MCF 10A (cell line): Measurements from ENCODE around the gene PHF21A. TPM values are rescaled to one million over a fixed set of nuclear protein-coding genes. Genes with fewer than 3 reads are reported as not detected.

ENCODE experiments used
- BruUV-seq: library from RNA; stranded (reverse); fragments of 400-500 nt; replicated peaks from 2 replicates; lab custom pipeline; 2021; lab: Mats Ljungman, UMichigan
- CTCF ChIA-PET: fragments of 300-600 bp; sonication (Branson Sonifier 250); formaldehyde crosslinking; extraction: SDS; loops from one replicate; lab custom pipeline; 2021; ENCODE audit warnings: antibody characterized with exemption, inconsistent platforms; lab: Yijun Ruan, JAX
- POLR2A ChIA-PET: fragments of 300-600, 350-650 bp; sonication (Branson Sonifier 250); formaldehyde crosslinking; extraction: SDS; loops from one replicate; lab custom pipeline; 2020; ENCODE audit warnings: antibody characterized with exemption, inconsistent platforms; lab: Yijun Ruan, JAX
- DNase-seq: peaks from one replicate; pipeline ENCODE4 v3.0.0-alpha.2; 2018; ENCODE audit not compliant: unreplicated experiment
- H3K27ac Mint-ChIP-seq: one replicate; pipeline ENCODE4 v1.8.0; 2022; ENCODE audit warnings: mild to moderate bottlenecking, low read depth, mixed read lengths; ENCODE audit not compliant: unreplicated experiment
- H3K27me3 Mint-ChIP-seq: one replicate; pipeline ENCODE4 v1.8.0; 2022; ENCODE audit warnings: mixed read lengths; ENCODE audit not compliant: insufficient read depth, unreplicated experiment
- H3K36me3 Mint-ChIP-seq: one replicate; pipeline ENCODE4 v1.8.0; 2022; ENCODE audit warnings: mild to moderate bottlenecking, moderate library complexity, mixed read lengths; ENCODE audit not compliant: insufficient read depth, unreplicated experiment
- H3K4me1 Mint-ChIP-seq: one replicate; pipeline ENCODE4 v1.8.0; 2022; ENCODE audit warnings: mixed read lengths; ENCODE audit not compliant: insufficient read depth, unreplicated experiment
- H3K4me3 Mint-ChIP-seq: one replicate; pipeline ENCODE4 v1.8.0; 2022; ENCODE audit warnings: mild to moderate bottlenecking, moderate library complexity, mixed read lengths; ENCODE audit not compliant: unreplicated experiment
- H3K9me3 Mint-ChIP-seq: one replicate; pipeline ENCODE4 v1.8.0; 2022; ENCODE audit warnings: mixed read lengths; ENCODE audit not compliant: unreplicated experiment
- intact Hi-C: fragments of 100-400 bp; cut with micrococcal nuclease; formaldehyde crosslinking; loops from 2 replicates; pipeline ENCODE4 v1.14.1; 2022
- total RNA-seq: library from RNA; stranded (reverse); gene quantifications from 2 replicates; pipeline ENCODE4 v1.2.3, GENCODE V29; 2022
- TF ChIP-seq, protein P1 (sequence below): fragments of 200-600 bp; IDR thresholded peaks from one replicate; pipeline ENCODE4 v1.8.0; 2022; ENCODE audit warnings: antibody characterized with exemption, mild to moderate bottlenecking; ENCODE audit not compliant: unreplicated experiment

The PHF21A gene
- total RNA-seq, 1 experiment from 2014 or later: 37.6 TPM

DNA sequence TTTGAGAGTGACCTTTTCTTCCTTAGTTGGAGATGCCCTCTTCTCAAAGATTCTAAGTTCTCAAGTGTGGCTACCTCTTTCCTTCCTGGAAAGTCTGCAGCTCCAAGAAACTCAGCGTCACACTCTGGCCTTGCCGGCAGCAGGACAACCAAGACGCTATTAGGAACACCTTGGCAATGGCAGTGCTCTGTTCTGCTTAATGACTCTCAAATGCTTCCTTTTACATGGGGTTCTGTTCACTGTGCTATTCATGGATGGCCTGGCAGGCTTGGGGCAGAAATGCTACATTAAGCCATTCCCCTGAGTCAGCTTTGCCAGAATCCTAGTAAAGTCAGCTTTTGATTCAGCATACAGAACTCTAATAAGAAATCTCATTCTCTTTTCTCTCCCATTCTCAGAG lies 172.9 kb downstream of the PHF21A start:
- CTCF ChIA-PET: interaction anchor here (0.7 to 2.8 kb wide), 2 partner anchors 17 to 22 kb away, joined by 4 to 12 read pairs; no protein-coding TSS in a partner anchor
- H3K4me1 Mint-ChIP-seq: no peaks in the 10 kb centered on the region

DNA sequence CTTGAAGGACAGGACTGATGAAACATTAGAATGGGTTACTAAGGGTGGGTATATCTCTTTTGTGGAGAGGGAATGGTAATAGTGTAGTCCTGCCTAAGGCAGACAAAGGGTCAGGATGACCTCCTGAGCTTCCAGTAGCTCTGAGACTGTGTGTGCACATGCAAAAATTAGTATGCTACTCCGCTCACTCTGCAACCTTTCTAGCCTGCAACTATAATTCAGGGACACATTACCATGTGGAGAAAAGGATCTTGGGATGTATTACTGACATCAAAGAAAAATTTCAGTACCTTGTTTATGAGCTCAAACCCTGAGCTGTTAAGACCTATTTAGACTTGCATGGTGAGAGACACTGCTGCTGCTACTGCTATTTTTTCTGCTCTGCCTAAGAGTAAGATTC lies 173.4 kb downstream of the PHF21A start:
- TF ChIP-seq, protein P1, sequence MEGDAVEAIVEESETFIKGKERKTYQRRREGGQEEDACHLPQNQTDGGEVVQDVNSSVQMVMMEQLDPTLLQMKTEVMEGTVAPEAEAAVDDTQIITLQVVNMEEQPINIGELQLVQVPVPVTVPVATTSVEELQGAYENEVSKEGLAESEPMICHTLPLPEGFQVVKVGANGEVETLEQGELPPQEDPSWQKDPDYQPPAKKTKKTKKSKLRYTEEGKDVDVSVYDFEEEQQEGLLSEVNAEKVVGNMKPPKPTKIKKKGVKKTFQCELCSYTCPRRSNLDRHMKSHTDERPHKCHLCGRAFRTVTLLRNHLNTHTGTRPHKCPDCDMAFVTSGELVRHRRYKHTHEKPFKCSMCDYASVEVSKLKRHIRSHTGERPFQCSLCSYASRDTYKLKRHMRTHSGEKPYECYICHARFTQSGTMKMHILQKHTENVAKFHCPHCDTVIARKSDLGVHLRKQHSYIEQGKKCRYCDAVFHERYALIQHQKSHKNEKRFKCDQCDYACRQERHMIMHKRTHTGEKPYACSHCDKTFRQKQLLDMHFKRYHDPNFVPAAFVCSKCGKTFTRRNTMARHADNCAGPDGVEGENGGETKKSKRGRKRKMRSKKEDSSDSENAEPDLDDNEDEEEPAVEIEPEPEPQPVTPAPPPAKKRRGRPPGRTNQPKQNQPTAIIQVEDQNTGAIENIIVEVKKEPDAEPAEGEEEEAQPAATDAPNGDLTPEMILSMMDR: no peak
- no peak overlapping the region for H3K27ac Mint-ChIP-seq

More for the DNA sequence above, 172.9 kb downstream of the PHF21A start:
- Mint-ChIP-seq H3K27ac (no peak overlapping the region), H3K36me3 (peaks cover 94% of the 10 kb centered on the region), H3K9me3 (no peaks in the 10 kb centered on the region), H3K27me3 (no peaks in the 10 kb centered on the region), H3K4me3 (no peak overlapping the region)
- POLR2A ChIA-PET: interaction anchor here (0.7 to 1.2 kb wide), 2 partner anchors 16 to 17 kb away, joined by 3 to 5 read pairs; no protein-coding TSS in a partner anchor
- BruUV-seq: no TSS peak
- intact Hi-C loops: no loop called here
- DNase-seq: no peak
- TF ChIP-seq, protein P1: no peak

DNA sequence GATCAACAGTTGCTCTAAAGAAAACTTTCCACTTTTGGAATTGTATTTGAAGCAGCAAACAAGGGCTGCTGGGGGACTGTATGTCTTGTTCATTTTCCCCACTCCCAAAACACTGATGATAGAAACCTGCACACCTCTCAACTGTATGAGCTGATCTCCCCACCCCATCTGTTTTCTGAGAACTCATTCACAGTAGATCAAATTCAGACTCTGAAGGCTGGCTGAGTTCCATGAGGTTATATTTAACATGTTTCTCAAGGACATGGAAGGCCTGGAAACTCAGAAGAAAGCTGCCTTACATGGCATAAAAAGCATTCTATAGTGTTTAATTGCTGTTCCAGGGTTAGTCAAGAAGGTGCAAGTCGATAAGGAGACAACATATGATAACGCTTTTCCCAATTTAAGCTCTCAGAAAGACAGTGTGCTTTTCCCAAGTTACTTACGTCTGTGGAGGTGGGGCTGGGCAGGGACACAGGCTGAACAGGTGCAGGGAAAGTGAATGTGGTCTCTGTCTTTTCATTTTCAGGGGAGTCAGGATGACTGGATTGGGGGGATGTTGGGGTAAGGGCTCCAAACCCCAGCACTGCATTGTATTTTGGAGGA lies 175.8 kb downstream of the PHF21A start:
- Mint-ChIP-seq H3K4me3 (no peak overlapping the region), H3K27ac (no peak overlapping the region), H3K27me3 (no peaks in the 10 kb centered on the region), H3K9me3 (no peaks in the 10 kb centered on the region), H3K36me3 (peaks cover 84% of the 10 kb centered on the region), H3K4me1 (no peaks in the 10 kb centered on the region)
- no peak for DNase-seq
- TF ChIP-seq, protein P1: no peak
- CTCF ChIA-PET: interaction anchor here (0.5 kb wide), 1 partner anchor 22 kb away, joined by 4 read pairs; no protein-coding TSS in a partner anchor
- intact Hi-C loops: no loop called here
- BruUV-seq: no TSS peak
- POLR2A ChIA-PET: interaction anchor here (1.0 kb wide), 1 partner anchor 14 kb away, joined by 3 read pairs; no protein-coding TSS in a partner anchor

More for the DNA sequence above, 173.4 kb downstream of the PHF21A start:
- ChIA-PET POLR2A (interaction anchor here (0.7 to 1.2 kb wide), 3 partner anchors 15 to 17 kb away, joined by 3 to 5 read pairs (median 3); no protein-coding TSS in a partner anchor), CTCF (interaction anchor here (2.8 kb wide), 1 partner anchor 17 kb away, joined by 12 read pairs; no protein-coding TSS in a partner anchor)
- intact Hi-C loops: no loop called here
- no peaks in the 10 kb centered on the region for H3K4me1 Mint-ChIP-seq
- no peak for DNase-seq
- H3K9me3 Mint-ChIP-seq: no peaks in the 10 kb centered on the region
- H3K36me3 Mint-ChIP-seq: peaks cover 94% of the 10 kb centered on the region
- no peak overlapping the region for H3K4me3 Mint-ChIP-seq
- H3K27me3 Mint-ChIP-seq: no peaks in the 10 kb centered on the region
- no TSS peak for BruUV-seq

DNA sequence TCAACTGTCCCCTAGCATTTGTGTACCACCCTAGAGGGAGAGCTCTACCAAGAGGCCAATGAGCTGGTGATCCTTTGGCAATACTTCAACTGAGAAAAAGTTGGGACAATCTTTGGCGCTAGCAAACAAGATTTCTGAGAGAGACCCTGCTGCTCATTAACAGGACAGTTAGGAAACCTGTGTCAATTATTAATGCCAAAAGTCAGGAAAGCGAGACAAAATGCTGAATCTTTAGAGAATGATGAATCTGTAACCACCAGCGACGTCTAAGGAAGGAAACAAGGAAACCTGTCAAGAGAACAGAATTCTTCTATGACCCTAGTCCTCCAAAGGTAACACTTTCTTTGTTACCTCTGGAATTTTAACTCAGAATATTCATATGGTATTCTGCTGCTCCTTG lies 178.9 kb downstream of the PHF21A start:
- Mint-ChIP-seq H3K9me3 (no peaks in the 10 kb centered on the region), H3K36me3 (peaks cover 56% of the 10 kb centered on the region), H3K27ac (no peak overlapping the region), H3K4me1 (no peaks in the 10 kb centered on the region), H3K4me3 (no peak overlapping the region), H3K27me3 (no peaks in the 10 kb centered on the region)
- TF ChIP-seq, protein P1: no peak
- intact Hi-C loops: no loop called here
- BruUV-seq: no TSS peak
- DNase-seq: no peak
- CTCF ChIA-PET: interaction anchor here (1.5 kb wide), 1 partner anchor 23 kb away, joined by 4 read pairs; no protein-coding TSS in a partner anchor
- POLR2A ChIA-PET: interaction anchor here (0.7 to 1.1 kb wide), 3 partner anchors 10 to 54 kb away, joined by 3 to 4 read pairs (median 3); no protein-coding TSS in a partner anchor
